ENCODE measurements around the gene TUT1. TPM values are rescaled to one million over a fixed set of nuclear protein-coding genes. Genes with fewer than 3 reads are reported as not detected.

TUT1 gene

GRCh38 chr11:62534779-62535545, 56.4 kb downstream of the TUT1 start:
- no peak overlapping the region for H3K9ac ChIP-seq (ENCODE audit: low read depth, low read length, poor library complexity)
- H2AFZ ChIP-seq (ENCODE audit: low read length), result no peak overlapping the region
- H4K8ac ChIP-seq (ENCODE audit: low read depth, low read length), result no peak overlapping the region
- H3K14ac ChIP-seq (ENCODE audit: low read length), result no peak overlapping the region
- H4K91ac ChIP-seq (ENCODE audit: low read depth, low read length, poor library complexity), result no peak overlapping the region
- H3K27ac ChIP-seq (replicated peaks; ENCODE audit: low read length), result no peak overlapping the region
- H2BK15ac ChIP-seq (ENCODE audit: low read length), result no peak overlapping the region
- H3K23ac ChIP-seq (ENCODE audit: low read depth, low read length, poor library complexity), result no peak overlapping the region
- peaks cover 0 to 3% of the 10 kb centered on the region in 2 donors for H3K9me3 ChIP-seq (replicated peaks in 1 of 2; ENCODE audit: control insufficient read depth in 2 of 2, insufficient read depth in 1 of 2, low read depth in 1 of 2, low read length in 2 of 2)
- peaks cover 0 to 11% of the 10 kb centered on the region in 2 donors for H3K36me3 ChIP-seq (replicated peaks in 1 of 2; ENCODE audit: control insufficient read depth in 2 of 2, insufficient read depth in 2 of 2, low read length in 2 of 2)
- H3K4me2 ChIP-seq (ENCODE audit: insufficient read depth, low read length, poor library complexity, severe bottlenecking), result no peak overlapping the region
- WGBS, 2 donors (ENCODE audit: extremely low coverage in 2 of 2, insufficient read length in 2 of 2, insufficient replicate concordance in 1 of 2), result no CpG with 5 or more reads among the region's 19 CpGs
- no peak overlapping the region for H3K4me3 ChIP-seq (ENCODE audit: low read length in 2 of 2)
- H3K27me3 ChIP-seq (ENCODE audit: control insufficient read depth in 3 of 3, insufficient read depth in 3 of 3, low read depth in 1 of 3, low read length in 3 of 3), result no peaks in the 10 kb centered on the region
- no peak overlapping the region for H2BK120ac ChIP-seq (ENCODE audit: low read depth, low read length)
- peaks cover 4% of the 10 kb centered on the region for H3K79me1 ChIP-seq (ENCODE audit: low read depth, low read length)
- DNase-seq (ENCODE audit: low spot score), result no peak
- no peak overlapping the region for H2BK12ac ChIP-seq (ENCODE audit: low read length)
- H3K4ac ChIP-seq (ENCODE audit: low read length), result no peak overlapping the region
- no peak overlapping the region for H3K18ac ChIP-seq (ENCODE audit: low read length)
- H2AK5ac ChIP-seq (ENCODE audit: low read depth, low read length), result no peak overlapping the region
- peaks cover 6 to 13% of the 10 kb centered on the region in 2 donors for H3K4me1 ChIP-seq (ENCODE audit: control insufficient read depth in 2 of 2, insufficient read depth in 1 of 2, low read depth in 1 of 2, low read length in 2 of 2)
- no peak overlapping the region for H2BK5ac ChIP-seq (ENCODE audit: low read length)

- Histone ChIP-seq H3K4me3 (ENCODE audit: low read length in 2 of 2) (no peak overlapping the region), H3K4ac (ENCODE audit: low read length) (no peak overlapping the region), H2AFZ (ENCODE audit: low read length) (no peak overlapping the region), H2BK12ac (ENCODE audit: low read length) (no peak overlapping the region), H3K14ac (ENCODE audit: low read length) (no peak overlapping the region), H3K9ac (ENCODE audit: low read depth, low read length, poor library complexity) (no peak overlapping the region), H2BK5ac (ENCODE audit: low read length) (no peak overlapping the region), H2AK5ac (ENCODE audit: low read depth, low read length) (no peak overlapping the region), H3K23ac (ENCODE audit: low read depth, low read length, poor library complexity) (no peak overlapping the region), H3K9me3 (replicated peaks in 1 of 2; ENCODE audit: control insufficient read depth in 2 of 2, insufficient read depth in 1 of 2, low read depth in 1 of 2, low read length in 2 of 2) (peaks cover 0 to 3% of the 10 kb centered on the region in 2 donors), H2BK15ac (ENCODE audit: low read length) (no peak overlapping the region), H3K79me1 (ENCODE audit: low read depth, low read length) (peaks cover 4% of the 10 kb centered on the region), H4K8ac (ENCODE audit: low read depth, low read length) (no peak overlapping the region), H3K4me2 (ENCODE audit: insufficient read depth, low read length, poor library complexity, severe bottlenecking) (no peak overlapping the region), H3K18ac (ENCODE audit: low read length) (no peak overlapping the region), H3K27me3 (ENCODE audit: control insufficient read depth in 3 of 3, insufficient read depth in 3 of 3, low read depth in 1 of 3, low read length in 3 of 3) (no peaks in the 10 kb centered on the region), H4K91ac (ENCODE audit: low read depth, low read length, poor library complexity) (no peak overlapping the region), H3K4me1 (ENCODE audit: control insufficient read depth in 2 of 2, insufficient read depth in 1 of 2, low read depth in 1 of 2, low read length in 2 of 2) (peaks cover 0 to 5% of the 10 kb centered on the region in 2 donors), H2BK120ac (ENCODE audit: low read depth, low read length) (no peak overlapping the region), H3K36me3 (replicated peaks in 1 of 2; ENCODE audit: control insufficient read depth in 2 of 2, insufficient read depth in 2 of 2, low read length in 2 of 2) (peaks cover 0 to 11% of the 10 kb centered on the region in 2 donors), H3K27ac (replicated peaks; ENCODE audit: low read length) (no peak overlapping the region)
- no CpG with 5 or more reads among the region's 2 CpGs for WGBS, 2 donors (ENCODE audit: extremely low coverage in 2 of 2, insufficient read length in 2 of 2, insufficient replicate concordance in 1 of 2)
- DNase-seq (ENCODE audit: low spot score), result no peak
These were observed 59.2 kb downstream of the TUT1 start for GRCh38 chr11:62532096-62532495.

Small RNA genes within 50 kb of the gene (small RNA-seq; reads per million reads assigned to genes)
- gene AP001458.1 (ENCODE audit: insufficient read depth), result not detected
- not detected for gene EEF1G (ENCODE audit: insufficient read depth)
- gene MIR6747 (ENCODE audit: insufficient read depth), result 22.9 reads per million, percentile 82 among the genes with 10 or more reads in this experiment

Measured in neuronal stem cell (in vitro differentiated cells).